Activated T-cell treated with anti-CD3 and anti-CD28 coated beads for 24 hours (primary cell): ENCODE results near the gene UBE2H.

Source experiments
- DNase-seq: peaks from one replicate; pipeline ENCODE4 v3.0.0-alpha.2; 2020; ENCODE audit warnings: low read depth

Gene UBE2H

GRCh38 chr7:129785685-129786514 is 166.9 kb downstream of the UBE2H start:
- DNase-seq, result no peak

GRCh38 chr7:129784783-129785684 is 167.7 kb downstream of the UBE2H start:
- no peak for DNase-seq

GRCh38 chr7:129784437-129784782 is 168.3 kb downstream of the UBE2H start:
- no peak for DNase-seq

- DNase-seq, result no peak
Observed at GRCh38 chr7:129783584-129783919, 169.2 kb downstream of the UBE2H start.

- DNase-seq, result no peak
Observed at GRCh38 chr7:129782818-129783583, 169.8 kb downstream of the UBE2H start.

GRCh38 chr7:129781928-129782817 is 170.6 kb downstream of the UBE2H start:
- no peak for DNase-seq

- no peak for DNase-seq
Observed at GRCh38 chr7:129780974-129781927, 171.5 kb downstream of the UBE2H start.
